ENCODE data around the gene PTPN11. TPM values are rescaled to one million over a fixed set of nuclear protein-coding genes. Genes with fewer than 3 reads are reported as not detected.
"Not testable (repeated sequence)": the region's sequence is repeated elsewhere in the genome, so short reads cannot be mapped to it uniquely, and the experiment has no call there.

Gene PTPN11
- polyA plus RNA-seq, 1 donor (not counting 4 experiments of a cell fraction or from before 2014, with no cell fraction given) = 95.3 TPM

GRCh38 chr12:112433551-112433950, 14.8 kb downstream of the PTPN11 start:
- dilution Hi-C loops (cut with MboI; ENCODE audit: extremely low pct_ligation_motif_present, low sequenced_read_pairs) = no loop called here

DNA sequence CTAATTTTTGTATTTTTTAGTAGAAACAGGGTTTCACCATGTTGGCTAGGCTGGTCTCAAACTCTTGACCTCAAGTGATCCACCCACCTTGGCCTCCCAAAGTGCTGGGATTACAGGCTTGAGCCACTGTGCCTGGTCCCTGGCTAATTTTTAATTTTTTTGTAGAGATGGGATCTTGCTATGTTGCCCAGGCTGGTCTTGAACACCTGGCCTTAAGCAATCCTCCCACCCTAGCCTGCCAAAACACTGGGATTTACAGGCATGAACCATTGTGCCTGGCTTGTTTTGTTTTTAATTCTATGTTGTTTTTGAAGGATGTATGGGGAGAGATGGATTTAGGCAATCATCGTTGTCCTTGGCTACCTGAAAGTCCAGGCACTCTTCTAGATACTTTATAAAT, 19.9 kb downstream of the PTPN11 start:
- H3K27ac ChIP-seq (ENCODE audit: control insufficient read depth, insufficient read depth, low read length); H3K9me3 ChIP-seq (ENCODE audit: control insufficient read depth, low read depth, low read length); FAIRE-seq; H3K9ac ChIP-seq (ENCODE audit: control insufficient read depth, extremely low read depth, insufficient read depth, low read length); H3K27me3 ChIP-seq (ENCODE audit: control insufficient read depth, extremely low read depth, insufficient read depth, low read length); H3K36me3 ChIP-seq (ENCODE audit: control insufficient read depth in 2 of 2, extremely low read depth in 1 of 2, insufficient read depth in 2 of 2, low read length in 2 of 2); H2AFZ ChIP-seq (ENCODE audit: control insufficient read depth, low read length); H3K4me2 ChIP-seq (ENCODE audit: control insufficient read depth, extremely low read depth, insufficient read depth, low read depth, low read length); H3K9me1 ChIP-seq (ENCODE audit: control insufficient read depth, extremely low read depth, insufficient read depth, low read length); H3K4me1 ChIP-seq (ENCODE audit: control insufficient read depth, extremely low read depth, insufficient read depth, low read length); dilution Hi-C loops (cut with MboI; ENCODE audit: extremely low pct_ligation_motif_present, low sequenced_read_pairs); H4K20me1 ChIP-seq (ENCODE audit: control insufficient read depth, extremely low read depth, insufficient read depth, low read length); DNase-seq (ENCODE audit: low read depth, low spot score); H3K4me3 ChIP-seq (ENCODE audit: control insufficient read depth in 2 of 3, extremely low read depth in 1 of 3, insufficient read depth in 2 of 3, low read depth in 1 of 3, low read length in 3 of 3): not testable (repeated sequence)
- H3K79me2 ChIP-seq (ENCODE audit: control insufficient read depth, insufficient read depth, low read length) = peaks cover 77% of the 10 kb centered on the region

More at GRCh38 chr12:112433551-112433950, 14.8 kb downstream of the PTPN11 start:
- FAIRE-seq = no peak
- Histone ChIP-seq H2AFZ (ENCODE audit: control insufficient read depth, low read length) (no peak overlapping the region), H3K4me2 (ENCODE audit: control insufficient read depth, extremely low read depth, insufficient read depth, low read depth, low read length) (no peak overlapping the region), H3K4me1 (ENCODE audit: control insufficient read depth, extremely low read depth, insufficient read depth, low read length) (no peaks in the 10 kb centered on the region), H3K27ac (ENCODE audit: control insufficient read depth, insufficient read depth, low read length) (no peak overlapping the region), H3K79me2 (ENCODE audit: control insufficient read depth, insufficient read depth, low read length) (peaks cover 94% of the 10 kb centered on the region), H3K9me3 (ENCODE audit: control insufficient read depth, low read depth, low read length) (no peaks in the 10 kb centered on the region), H4K20me1 (ENCODE audit: control insufficient read depth, extremely low read depth, insufficient read depth, low read length) (peaks cover 2% of the 10 kb centered on the region), H3K9ac (ENCODE audit: control insufficient read depth, extremely low read depth, insufficient read depth, low read length) (no peak overlapping the region), H3K4me3 (ENCODE audit: control insufficient read depth in 2 of 3, extremely low read depth in 1 of 3, insufficient read depth in 2 of 3, low read depth in 1 of 3, low read length in 3 of 3) (no peak overlapping the region), H3K36me3 (ENCODE audit: control insufficient read depth in 2 of 2, extremely low read depth in 1 of 2, insufficient read depth in 2 of 2, low read length in 2 of 2) (peaks cover 4% of the 10 kb centered on the region in 2 experiments), H3K27me3 (ENCODE audit: control insufficient read depth, extremely low read depth, insufficient read depth, low read length) (no peaks in the 10 kb centered on the region), H3K9me1 (ENCODE audit: control insufficient read depth, extremely low read depth, insufficient read depth, low read length) (no peaks in the 10 kb centered on the region)
- no peak for DNase-seq (ENCODE audit: low read depth, low spot score)
- TF ChIP-seq, protein P1, sequence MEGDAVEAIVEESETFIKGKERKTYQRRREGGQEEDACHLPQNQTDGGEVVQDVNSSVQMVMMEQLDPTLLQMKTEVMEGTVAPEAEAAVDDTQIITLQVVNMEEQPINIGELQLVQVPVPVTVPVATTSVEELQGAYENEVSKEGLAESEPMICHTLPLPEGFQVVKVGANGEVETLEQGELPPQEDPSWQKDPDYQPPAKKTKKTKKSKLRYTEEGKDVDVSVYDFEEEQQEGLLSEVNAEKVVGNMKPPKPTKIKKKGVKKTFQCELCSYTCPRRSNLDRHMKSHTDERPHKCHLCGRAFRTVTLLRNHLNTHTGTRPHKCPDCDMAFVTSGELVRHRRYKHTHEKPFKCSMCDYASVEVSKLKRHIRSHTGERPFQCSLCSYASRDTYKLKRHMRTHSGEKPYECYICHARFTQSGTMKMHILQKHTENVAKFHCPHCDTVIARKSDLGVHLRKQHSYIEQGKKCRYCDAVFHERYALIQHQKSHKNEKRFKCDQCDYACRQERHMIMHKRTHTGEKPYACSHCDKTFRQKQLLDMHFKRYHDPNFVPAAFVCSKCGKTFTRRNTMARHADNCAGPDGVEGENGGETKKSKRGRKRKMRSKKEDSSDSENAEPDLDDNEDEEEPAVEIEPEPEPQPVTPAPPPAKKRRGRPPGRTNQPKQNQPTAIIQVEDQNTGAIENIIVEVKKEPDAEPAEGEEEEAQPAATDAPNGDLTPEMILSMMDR (optimal IDR thresholded peaks at IDR 0.05 in 1 of 3, IDR thresholded peaks at IDR 0.05 in 1 of 3, conservative IDR thresholded peaks at IDR 0.05 in 1 of 3; ENCODE audit: extremely low read depth in 1 of 3, insufficient read depth in 2 of 3, low read length in 3 of 3) = no peak
- TF ChIP-seq EZH2 (IDR thresholded peaks at IDR 0.05; ENCODE audit: low read length) = no peak

DNA sequence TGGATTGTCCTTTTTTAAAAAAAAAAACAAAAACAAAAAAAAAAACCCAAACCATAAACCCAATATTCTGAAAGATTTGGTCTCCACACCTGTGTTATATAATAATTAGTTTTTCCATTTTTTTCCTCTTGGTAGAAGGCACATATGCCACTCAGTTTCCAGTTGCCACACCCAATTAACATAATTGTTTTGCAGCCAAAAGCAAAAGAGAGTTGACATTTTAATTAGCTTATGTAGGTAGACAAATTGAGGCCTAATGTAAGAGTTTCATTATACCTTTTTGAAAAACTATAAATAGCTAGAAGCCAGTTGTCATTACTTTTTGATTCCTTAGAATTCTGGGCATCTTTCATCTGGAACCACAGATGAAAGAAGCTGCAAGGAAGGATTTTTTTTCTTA, 21.0 kb downstream of the PTPN11 start:
- no peak overlapping the region for H3K9ac ChIP-seq (ENCODE audit: control insufficient read depth, extremely low read depth, insufficient read depth, low read length)
- H3K9me1 ChIP-seq (ENCODE audit: control insufficient read depth, extremely low read depth, insufficient read depth, low read length) = no peaks in the 10 kb centered on the region
- no peak overlapping the region for H3K4me2 ChIP-seq (ENCODE audit: control insufficient read depth, extremely low read depth, insufficient read depth, low read depth, low read length)
- no peaks in the 10 kb centered on the region for H3K9me3 ChIP-seq (ENCODE audit: control insufficient read depth, low read depth, low read length)
- H3K4me3 ChIP-seq (ENCODE audit: control insufficient read depth in 2 of 3, extremely low read depth in 1 of 3, insufficient read depth in 2 of 3, low read depth in 1 of 3, low read length in 3 of 3) = no peak overlapping the region
- no peaks in the 10 kb centered on the region for H4K20me1 ChIP-seq (ENCODE audit: control insufficient read depth, extremely low read depth, insufficient read depth, low read length)
- H3K79me2 ChIP-seq (ENCODE audit: control insufficient read depth, insufficient read depth, low read length) = peaks cover 74% of the 10 kb centered on the region
- dilution Hi-C loops (cut with MboI; ENCODE audit: extremely low pct_ligation_motif_present, low sequenced_read_pairs) = no loop called here
- FAIRE-seq (no peak), DNase-seq (ENCODE audit: low read depth, low spot score) (no peak)
- no peak overlapping the region for H3K27ac ChIP-seq (ENCODE audit: control insufficient read depth, insufficient read depth, low read length)
- no peak overlapping the region for H2AFZ ChIP-seq (ENCODE audit: control insufficient read depth, low read length)
- TF ChIP-seq EZH2 (IDR thresholded peaks at IDR 0.05; ENCODE audit: low read length) = no peak
- TF ChIP-seq, protein P1 (optimal IDR thresholded peaks at IDR 0.05 in 1 of 3, IDR thresholded peaks at IDR 0.05 in 1 of 3, conservative IDR thresholded peaks at IDR 0.05 in 1 of 3; ENCODE audit: extremely low read depth in 1 of 3, insufficient read depth in 2 of 3, low read length in 3 of 3) = no peak
- H3K27me3 ChIP-seq (ENCODE audit: control insufficient read depth, extremely low read depth, insufficient read depth, low read length) = no peaks in the 10 kb centered on the region
- H3K4me1 ChIP-seq (ENCODE audit: control insufficient read depth, extremely low read depth, insufficient read depth, low read length) = no peaks in the 10 kb centered on the region
- H3K36me3 ChIP-seq (ENCODE audit: control insufficient read depth in 2 of 2, extremely low read depth in 1 of 2, insufficient read depth in 2 of 2, low read length in 2 of 2) = peaks cover 0 to 2% of the 10 kb centered on the region in 2 experiments

GRCh38 chr12:112440653-112441052, 21.9 kb downstream of the PTPN11 start:
- dilution Hi-C loops (cut with MboI; ENCODE audit: extremely low pct_ligation_motif_present, low sequenced_read_pairs); H2AFZ ChIP-seq (ENCODE audit: control insufficient read depth, low read length); H4K20me1 ChIP-seq (ENCODE audit: control insufficient read depth, extremely low read depth, insufficient read depth, low read length); H3K27ac ChIP-seq (ENCODE audit: control insufficient read depth, insufficient read depth, low read length); H3K4me3 ChIP-seq (ENCODE audit: control insufficient read depth in 2 of 3, extremely low read depth in 1 of 3, insufficient read depth in 2 of 3, low read depth in 1 of 3, low read length in 3 of 3); H3K36me3 ChIP-seq (ENCODE audit: control insufficient read depth in 2 of 2, extremely low read depth in 1 of 2, insufficient read depth in 2 of 2, low read length in 2 of 2); H3K4me2 ChIP-seq (ENCODE audit: control insufficient read depth, extremely low read depth, insufficient read depth, low read depth, low read length); H3K4me1 ChIP-seq (ENCODE audit: control insufficient read depth, extremely low read depth, insufficient read depth, low read length); FAIRE-seq; H3K27me3 ChIP-seq (ENCODE audit: control insufficient read depth, extremely low read depth, insufficient read depth, low read length); DNase-seq (ENCODE audit: low read depth, low spot score); H3K9me1 ChIP-seq (ENCODE audit: control insufficient read depth, extremely low read depth, insufficient read depth, low read length); H3K9me3 ChIP-seq (ENCODE audit: control insufficient read depth, low read depth, low read length); H3K9ac ChIP-seq (ENCODE audit: control insufficient read depth, extremely low read depth, insufficient read depth, low read length): not testable (repeated sequence)
- peaks cover 67% of the 10 kb centered on the region for H3K79me2 ChIP-seq (ENCODE audit: control insufficient read depth, insufficient read depth, low read length)
